Measurements from ENCODE around the gene CD101.
"Not testable (repeated sequence)": the region's sequence is repeated elsewhere in the genome, so short reads cannot be mapped to it uniquely, and the experiment has no call there.

Gene CD101, protein sequence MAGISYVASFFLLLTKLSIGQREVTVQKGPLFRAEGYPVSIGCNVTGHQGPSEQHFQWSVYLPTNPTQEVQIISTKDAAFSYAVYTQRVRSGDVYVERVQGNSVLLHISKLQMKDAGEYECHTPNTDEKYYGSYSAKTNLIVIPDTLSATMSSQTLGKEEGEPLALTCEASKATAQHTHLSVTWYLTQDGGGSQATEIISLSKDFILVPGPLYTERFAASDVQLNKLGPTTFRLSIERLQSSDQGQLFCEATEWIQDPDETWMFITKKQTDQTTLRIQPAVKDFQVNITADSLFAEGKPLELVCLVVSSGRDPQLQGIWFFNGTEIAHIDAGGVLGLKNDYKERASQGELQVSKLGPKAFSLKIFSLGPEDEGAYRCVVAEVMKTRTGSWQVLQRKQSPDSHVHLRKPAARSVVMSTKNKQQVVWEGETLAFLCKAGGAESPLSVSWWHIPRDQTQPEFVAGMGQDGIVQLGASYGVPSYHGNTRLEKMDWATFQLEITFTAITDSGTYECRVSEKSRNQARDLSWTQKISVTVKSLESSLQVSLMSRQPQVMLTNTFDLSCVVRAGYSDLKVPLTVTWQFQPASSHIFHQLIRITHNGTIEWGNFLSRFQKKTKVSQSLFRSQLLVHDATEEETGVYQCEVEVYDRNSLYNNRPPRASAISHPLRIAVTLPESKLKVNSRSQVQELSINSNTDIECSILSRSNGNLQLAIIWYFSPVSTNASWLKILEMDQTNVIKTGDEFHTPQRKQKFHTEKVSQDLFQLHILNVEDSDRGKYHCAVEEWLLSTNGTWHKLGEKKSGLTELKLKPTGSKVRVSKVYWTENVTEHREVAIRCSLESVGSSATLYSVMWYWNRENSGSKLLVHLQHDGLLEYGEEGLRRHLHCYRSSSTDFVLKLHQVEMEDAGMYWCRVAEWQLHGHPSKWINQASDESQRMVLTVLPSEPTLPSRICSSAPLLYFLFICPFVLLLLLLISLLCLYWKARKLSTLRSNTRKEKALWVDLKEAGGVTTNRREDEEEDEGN

GRCh38 chr1:117001254-117001927 is at the start of gene CD101:
CD101 (plus strand) TSS chr1:117001760; CDS start chr1:117001818, 58 bp downstream.
- no peak for DNase-seq (ENCODE audit: low read depth)

GRCh38 chr1:116952738-116953275 is 48.8 kb upstream of the CD101 start:
- no peak for DNase-seq (ENCODE audit: low read depth)

GRCh38 chr1:116954440-116954839 is 47.1 kb upstream of the CD101 start:
- DNase-seq (ENCODE audit: low read depth): no peak

- DNase-seq (ENCODE audit: low read depth): no peak
These were observed 45.2 kb upstream of the CD101 start for GRCh38 chr1:116956378-116956777.

GRCh38 chr1:116957646-116958045 is 43.9 kb upstream of the CD101 start:
- no peak for DNase-seq (ENCODE audit: low read depth)

DNA sequence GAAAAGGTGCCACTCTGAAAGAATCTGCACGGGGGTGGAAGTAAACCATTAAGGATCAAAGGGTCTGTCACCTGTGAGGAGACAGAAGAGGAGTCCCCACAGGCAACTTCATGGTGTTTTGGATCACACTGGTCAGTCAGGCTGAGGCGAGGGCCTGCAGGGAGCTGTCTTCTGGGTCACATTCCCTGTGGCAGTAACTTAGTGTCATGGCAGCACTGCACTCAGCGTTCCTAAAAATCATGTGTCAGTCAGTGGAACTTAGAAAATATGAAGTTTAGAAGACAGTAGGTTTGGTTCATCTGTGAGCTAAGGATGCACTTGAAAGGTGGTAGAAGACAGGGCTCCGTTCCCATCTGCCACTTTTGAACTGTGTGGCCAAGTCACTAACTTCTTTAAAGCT is 43.5 kb upstream of the CD101 start:
- DNase-seq (ENCODE audit: low read depth): no peak

- no peak for DNase-seq (ENCODE audit: low read depth)
These were observed 42.6 kb upstream of the CD101 start for GRCh38 chr1:116958977-116959376.

DNA sequence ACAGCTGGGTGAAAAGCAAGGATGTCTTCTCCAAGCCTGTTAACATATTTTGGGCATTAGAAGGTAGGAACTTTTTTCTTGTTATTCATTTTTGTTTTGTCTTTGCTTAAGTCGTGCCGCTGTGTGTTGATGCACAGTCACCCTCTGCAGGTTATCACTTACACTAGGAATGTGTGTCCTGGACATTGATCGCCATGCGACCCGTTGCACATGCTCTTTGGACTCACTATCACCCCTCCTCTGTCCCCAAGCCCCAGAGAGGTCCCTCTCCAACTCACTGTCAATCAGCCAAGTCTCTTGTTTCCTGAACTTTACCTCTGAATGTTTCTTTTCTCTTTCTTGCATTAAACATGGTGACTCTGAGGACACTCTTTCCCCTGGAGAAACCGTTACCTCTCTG is 40.0 kb upstream of the CD101 start:
- DNase-seq (ENCODE audit: low read depth): no peak

DNA sequence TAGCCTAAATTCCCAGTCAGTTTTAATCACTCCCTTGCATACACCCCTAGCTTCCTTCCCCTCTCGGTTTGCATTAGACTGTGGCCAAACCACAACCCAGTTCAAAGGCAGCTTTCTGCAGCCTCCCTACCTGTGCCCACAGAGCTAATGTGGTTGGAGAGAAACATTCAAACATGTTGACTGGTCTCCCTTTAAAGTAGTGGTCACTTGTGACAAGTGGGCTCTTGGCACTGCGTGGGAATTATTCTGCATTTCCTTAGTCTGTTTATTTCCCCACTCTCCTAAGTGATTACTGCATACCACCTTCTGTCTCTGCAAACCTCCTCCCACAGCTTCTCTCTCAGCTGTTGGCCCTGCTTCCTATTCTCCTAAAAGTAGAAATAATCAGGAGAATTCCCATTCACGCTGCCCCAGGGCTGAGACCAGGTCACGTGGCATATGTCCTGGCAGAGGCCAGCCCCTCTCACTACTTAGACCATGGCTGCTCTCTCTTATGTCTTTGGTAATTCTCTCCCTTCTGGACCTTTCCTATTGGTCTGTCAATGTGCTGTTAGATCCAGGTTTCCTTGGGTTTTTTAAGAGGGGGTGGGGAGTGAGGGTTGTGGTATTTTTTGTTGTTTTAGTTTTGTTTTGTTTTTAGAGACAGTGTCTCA is 38.4 kb upstream of the CD101 start:
- DNase-seq (ENCODE audit: low read depth): no peak

DNA sequence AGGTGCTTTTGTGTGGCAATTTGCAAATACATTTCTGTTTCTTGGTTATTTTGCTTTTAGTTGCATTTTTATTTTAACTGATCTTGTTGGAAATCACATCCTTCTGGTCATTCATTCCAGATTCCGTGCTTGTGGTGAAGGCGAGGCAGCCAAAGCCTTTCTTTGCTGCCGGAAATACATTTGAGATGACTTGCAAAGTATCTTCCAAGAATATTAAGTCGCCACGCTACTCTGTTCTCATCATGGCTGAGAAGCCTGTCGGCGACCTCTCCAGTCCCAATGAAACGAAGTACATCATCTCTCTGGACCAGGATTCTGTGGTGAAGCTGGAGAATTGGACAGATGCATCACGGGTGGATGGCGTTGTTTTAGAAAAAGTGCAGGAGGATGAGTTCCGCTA is 34.8 kb upstream of the CD101 start:
- DNase-seq (ENCODE audit: low read depth): no peak

DNA sequence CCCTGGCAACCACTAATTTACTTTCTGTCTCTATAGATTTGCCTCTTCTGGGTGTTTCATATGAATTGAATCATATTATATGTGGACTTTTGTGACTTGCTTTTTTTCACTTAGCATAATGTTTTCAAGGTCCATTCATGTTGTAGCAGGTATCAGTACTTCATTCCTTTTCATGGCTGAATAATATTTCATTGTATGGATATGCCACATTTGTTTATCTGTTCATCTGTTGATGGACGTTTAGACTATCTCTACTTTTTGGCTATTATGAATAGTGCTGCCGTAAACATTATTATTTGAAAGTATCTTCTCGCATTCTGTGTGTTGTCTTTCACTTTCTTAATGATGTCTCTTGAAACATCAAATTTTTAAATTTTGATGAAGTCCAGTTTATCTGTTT is 32.8 kb upstream of the CD101 start:
- DNase-seq (ENCODE audit: low read depth): no peak

- DNase-seq (ENCODE audit: low read depth): no peak
These were observed 30.2 kb upstream of the CD101 start for GRCh38 chr1:116971258-116971860.

- no peak for DNase-seq (ENCODE audit: low read depth)
These were observed 29.4 kb upstream of the CD101 start for GRCh38 chr1:116971965-116972673.

DNA sequence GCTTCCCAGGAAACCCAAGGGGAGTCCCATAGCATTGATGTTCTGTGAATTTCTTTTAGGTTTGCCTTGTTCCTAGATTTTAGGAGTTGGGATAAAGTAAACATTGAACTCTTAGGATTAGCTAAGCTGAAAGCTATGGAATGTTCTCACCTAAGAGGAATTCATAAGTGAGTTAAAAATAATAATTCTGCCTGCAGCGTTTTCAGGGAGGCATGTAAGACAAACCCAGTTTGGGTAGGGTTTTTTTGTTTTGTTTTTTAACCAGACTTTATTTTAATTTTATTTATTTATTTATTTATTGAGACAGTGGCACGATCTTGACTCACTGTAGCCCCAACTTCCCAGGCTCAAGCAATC is 28.9 kb upstream of the CD101 start:
- no peak for DNase-seq (ENCODE audit: low read depth)

DNA sequence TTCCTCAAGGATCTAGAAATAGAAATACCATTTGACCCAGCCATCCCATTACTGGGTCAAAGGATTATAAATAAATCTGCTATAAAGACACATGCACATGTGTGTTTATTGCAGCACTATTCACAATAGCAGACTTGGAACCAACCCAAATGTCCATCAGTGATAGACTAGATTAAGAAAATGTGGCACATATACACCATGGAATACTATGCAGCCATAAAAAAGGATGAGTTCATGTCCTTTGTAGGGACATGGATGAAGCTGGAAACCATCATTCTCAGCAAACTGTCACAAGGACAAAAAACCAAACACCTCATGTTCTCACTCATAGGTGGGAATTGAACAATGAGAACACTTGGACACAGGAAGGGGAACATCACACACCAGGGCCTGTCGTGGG is 21.3 kb upstream of the CD101 start:
- not testable (repeated sequence) for DNase-seq (ENCODE audit: low read depth)

- no peak for DNase-seq (ENCODE audit: low read depth)
These were observed 20.0 kb upstream of the CD101 start for GRCh38 chr1:116981521-116982037.

DNA sequence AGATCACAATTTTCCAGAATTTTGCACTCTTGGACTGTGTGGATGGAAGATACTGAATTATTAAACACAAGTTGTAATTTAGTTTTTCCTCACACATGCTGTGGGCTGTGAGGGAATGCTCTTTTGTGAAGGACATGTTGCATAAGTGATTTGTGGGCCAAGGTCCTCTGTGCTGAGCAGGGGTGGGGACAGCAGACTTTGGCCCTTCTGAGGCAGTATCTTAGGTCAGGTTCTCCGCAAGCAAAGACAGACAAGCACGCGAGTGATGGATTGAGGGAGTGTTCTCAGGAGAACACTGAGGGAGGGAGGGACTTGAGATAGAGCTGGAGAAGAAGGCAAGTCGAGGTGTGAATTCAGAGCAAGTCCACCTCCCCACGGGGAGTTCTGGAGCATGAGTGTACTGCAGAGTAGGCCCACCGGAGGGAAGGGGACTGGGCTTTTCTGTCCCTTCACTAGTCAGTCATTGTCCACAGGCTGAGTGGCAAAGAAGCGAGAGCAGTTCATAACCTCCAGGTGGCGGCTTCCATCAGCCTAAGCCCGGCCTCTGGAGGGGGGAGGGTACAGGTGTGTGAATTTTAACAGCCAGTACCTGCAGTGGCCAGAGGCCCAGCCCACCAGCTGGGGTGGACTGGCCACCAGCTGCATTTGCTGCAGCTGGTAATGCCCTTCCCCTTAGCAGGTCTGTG is 19.1 kb upstream of the CD101 start:
- DNase-seq (ENCODE audit: low read depth): no peak

GRCh38 chr1:116983112-116983511 is 18.4 kb upstream of the CD101 start:
- DNase-seq (ENCODE audit: low read depth): no peak

- no peak for DNase-seq (ENCODE audit: low read depth)
These were observed 17.9 kb upstream of the CD101 start for GRCh38 chr1:116983678-116984077.
